GM19452 (cell line): ENCODE data around the gene CDK17.
"Not testable (repeated sequence)": the region's sequence is repeated elsewhere in the genome, so short reads cannot be mapped to it uniquely, and the experiment has no call there.

ENCODE experiments used
- ATAC-seq: cut with Tn5 transposase; IDR thresholded peaks from one replicate; pipeline ENCODE4 v1.9.1; 2021; ENCODE audit not compliant: unreplicated experiment

The CDK17 gene

GRCh38 chr12:96399919-96400630, at the start of gene CDK17:
Gene CDK17, minus strand, starts transcription at chr12:96400439. Its CDS starts 65,603 bp downstream, at chr12:96334836.
- peak; percentile 52 for ATAC-seq

- no peak for ATAC-seq
These were observed 48.1 kb upstream of the CDK17 start for GRCh38 chr12:96448300-96448699.

DNA sequence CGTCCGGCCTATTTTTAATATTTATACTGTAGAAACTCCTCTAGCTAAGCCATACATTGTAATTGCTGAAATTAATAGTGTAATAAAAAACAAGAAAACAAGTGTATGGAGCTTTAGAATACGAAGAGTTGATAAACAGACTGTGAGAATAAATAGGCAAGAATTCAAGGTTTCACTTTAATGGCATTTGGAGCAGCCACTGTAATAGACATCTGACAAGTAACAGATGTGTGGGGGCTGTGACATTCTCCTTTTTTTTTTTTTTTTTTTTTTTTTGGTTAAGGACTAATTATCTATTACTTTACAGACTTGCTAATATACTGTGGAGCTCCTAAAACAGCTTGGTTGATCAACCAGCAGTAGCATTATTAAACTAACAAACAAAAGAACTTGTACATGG, 47.0 kb upstream of the CDK17 start:
- ATAC-seq, result no peak

DNA sequence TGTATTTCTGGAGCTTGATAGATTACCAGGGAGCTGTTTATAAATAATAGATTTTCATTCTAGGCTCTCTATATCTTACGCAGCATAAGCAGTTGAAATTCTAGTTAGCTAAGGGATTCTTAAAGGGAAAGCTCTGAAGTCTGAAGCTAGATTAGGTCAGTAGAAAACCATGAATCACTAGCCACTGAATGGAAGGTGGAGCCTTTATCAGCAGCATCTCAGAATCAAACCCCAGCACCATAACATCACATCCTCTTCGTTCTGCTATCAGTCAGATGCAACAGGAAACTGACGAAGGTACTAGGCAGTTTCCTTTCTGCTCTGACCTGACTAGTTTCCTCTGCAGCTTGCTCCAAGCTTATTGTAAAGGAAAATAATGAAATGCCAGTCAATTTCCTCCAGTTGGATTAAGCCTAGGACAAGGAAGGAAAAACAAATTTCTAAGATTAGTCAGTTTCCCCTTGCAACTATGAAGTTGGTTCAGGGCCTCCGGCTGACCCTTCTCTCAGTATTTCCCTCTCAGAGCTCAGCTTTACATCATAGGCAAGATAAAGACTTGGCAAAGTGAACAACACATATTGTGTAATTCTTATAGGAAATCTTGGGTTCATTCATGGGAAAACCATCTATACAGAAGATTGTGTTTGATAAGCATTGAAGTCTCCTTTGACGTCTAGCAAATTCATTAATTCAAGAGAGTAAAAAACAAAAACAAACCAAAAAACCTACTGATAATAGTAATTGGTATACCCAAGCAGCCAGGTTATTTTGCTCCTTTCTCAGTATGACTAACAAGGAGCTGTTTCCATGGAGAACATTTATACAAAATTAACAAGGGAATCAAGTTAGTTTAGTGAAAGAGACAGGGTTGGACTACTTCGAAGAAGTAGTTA, 45.7 kb upstream of the CDK17 start:
- peak; percentile 98 for ATAC-seq

DNA sequence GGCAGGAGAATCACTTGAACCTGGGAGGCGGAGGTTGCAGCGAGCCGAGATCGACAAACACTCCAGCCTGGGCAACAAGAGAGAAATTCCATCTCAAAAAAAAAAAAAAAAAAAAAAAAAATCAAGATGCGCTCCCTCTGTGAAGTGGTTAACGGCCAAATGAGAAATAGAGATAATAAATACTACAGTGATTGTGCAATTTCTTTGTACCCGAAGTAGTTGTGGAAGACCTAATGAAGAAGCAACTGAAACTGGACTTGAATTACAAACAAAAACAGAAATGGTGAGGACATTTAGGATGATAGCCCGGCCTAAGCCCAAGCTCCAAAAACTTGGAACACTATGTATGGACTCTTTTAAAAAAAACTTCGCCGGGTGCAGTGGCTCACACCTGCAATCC, 44.2 kb upstream of the CDK17 start:
- ATAC-seq, result no peak

DNA sequence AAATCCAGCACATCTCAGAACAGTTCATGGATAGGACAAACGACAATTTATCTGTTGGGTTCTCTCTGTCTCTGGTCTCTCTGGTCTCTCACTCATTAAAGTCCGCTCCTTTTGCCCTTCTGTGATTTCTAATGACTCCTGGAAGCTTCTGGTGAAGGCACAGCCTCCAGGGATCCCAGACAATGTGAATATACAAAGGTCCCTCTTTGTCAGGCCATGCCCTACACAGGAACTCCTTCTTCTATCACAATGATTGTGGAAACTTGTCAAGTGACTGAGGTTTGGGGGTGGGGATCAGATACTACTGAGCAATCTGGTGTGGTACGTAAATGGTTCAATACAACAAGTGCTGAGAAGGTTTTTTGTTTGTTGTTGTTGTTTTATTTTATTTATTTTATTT, 42.7 kb upstream of the CDK17 start:
- ATAC-seq, result no peak

GRCh38 chr12:96441816-96442215, 41.6 kb upstream of the CDK17 start:
- ATAC-seq, result no peak

GRCh38 chr12:96438330-96438729, 38.1 kb upstream of the CDK17 start:
- ATAC-seq, result no peak

DNA sequence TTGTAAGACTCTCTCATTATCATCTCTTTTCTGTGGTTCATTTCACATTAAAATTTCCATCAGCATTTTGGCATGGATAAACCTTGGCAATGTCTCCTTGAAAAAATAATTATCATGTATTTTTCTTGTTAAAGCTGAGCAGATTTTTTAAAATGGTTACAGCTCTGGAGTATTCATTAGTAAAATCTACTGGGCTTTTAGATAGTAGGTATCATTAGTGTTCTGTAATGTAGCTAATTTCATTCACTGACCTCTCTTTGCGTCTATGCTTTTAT, 36.9 kb upstream of the CDK17 start:
- no peak for ATAC-seq

DNA sequence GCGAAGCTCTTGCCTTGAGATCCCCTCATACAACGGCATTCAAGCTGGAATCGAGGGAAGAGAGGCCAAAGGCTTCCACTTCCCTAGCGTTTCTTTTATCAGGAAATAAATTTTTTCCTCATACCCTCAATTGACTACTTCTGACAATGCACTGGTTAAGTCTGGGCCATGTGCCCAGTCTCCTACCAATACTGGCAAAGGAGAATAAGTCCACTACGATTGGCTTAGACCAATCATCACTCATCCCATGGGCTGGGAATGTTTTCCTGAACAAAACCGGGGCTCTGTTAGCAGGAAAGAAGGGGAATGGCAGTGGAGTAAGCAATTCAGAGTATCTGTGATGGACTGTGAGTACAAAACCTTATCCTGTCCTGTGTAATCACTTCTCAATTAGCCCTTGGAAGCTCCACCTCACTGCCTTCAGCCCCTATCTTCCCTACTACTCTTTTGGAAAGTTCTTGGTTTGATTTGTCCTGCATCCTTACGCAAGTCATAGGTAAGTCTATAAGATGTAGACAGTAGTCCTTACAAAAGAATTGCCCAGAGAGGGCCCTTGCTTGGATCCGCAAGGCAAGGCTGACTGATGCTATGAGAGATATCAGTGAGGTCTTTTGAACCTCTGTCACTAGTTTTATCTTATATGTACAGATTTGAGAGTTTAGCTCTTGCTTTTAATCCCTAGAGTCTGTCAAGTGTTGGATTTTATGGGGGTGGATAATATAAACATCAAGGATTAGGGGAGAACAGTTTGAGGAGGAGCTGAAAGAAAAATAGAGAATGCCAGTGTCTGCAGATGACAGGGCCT, 36.3 kb upstream of the CDK17 start:
- no peak for ATAC-seq

DNA sequence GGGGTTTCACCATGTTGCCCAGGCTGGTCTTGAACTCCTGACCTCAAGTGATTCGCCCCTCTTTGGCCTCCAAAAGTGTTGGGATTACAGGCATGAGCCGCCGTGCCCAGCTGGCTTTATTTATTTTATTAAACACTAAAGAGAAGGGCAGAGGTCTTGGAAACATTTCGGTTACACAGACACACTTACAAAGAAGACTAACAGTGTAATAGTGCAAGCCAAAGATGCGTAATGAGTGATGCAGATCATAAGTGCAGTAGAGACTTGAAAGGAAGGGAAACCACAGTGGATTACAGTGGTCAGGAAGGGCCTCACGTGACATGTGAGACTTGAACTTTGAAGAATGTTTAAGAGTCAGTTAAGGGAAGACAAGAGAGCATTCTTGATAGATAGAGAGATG, 33.9 kb upstream of the CDK17 start:
- peak; percentile 58 for ATAC-seq

DNA sequence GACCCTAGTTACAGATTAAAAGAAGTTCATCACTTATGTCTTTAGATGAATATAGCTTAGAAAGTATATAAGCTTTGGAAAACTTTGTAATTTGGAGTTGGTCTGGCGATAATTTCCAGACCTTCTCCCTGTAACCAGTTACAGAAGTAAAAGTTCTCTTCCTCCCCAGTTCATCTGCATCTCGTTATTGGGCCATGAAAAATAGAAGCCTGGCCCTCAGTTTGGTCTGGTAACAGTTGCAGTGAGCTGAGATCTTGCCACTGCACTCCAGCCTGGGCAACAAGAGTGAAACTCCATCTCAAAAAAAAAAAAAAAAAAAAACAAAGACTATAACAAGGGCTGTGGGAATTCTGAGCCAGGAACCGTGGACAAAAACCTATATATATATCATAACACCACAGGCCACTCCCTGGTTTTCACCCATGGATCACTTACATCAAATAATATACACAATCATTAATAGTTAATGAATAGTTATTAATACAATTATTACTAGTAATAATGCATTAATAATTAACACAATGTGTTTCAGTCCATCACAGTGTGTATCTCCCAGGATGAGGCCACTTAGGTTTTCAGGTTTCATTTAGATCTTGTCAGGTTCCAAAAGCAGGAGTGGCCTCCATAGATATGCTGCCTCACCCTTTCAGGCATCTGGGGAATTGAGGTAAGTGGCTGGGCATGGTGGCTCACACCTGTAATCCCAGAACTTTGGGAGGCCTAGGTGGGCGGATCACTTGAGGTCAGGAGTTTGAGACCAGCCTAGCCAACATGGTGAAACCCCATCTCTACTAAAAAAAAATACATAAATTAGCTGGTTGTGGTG, 32.5 kb upstream of the CDK17 start:
- not testable (repeated sequence) for ATAC-seq

GRCh38 chr12:96431067-96431466, 30.8 kb upstream of the CDK17 start:
- no peak for ATAC-seq

- ATAC-seq, result no peak
These were observed 27.1 kb upstream of the CDK17 start for GRCh38 chr12:96427269-96427729.

- no peak for ATAC-seq
These were observed 25.7 kb upstream of the CDK17 start for GRCh38 chr12:96425951-96426350.

DNA sequence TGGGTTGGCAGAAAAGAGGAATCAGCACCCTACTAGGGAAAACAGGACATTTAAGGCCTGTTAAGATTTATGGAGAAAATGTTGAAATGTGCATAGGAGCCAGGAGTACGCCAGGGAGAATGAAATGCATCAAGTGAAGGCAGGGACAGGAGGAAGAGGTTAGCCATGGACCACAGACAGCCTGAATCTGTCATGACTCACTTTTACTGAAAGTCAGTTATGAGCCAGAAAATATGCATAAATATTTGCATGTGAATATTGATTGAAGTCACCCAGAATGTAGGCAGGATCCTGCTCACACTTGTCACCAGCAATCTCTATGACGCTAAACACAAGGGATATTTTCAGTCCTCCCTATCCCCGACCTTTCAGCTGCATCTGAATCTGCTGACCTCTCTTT, 25.1 kb upstream of the CDK17 start:
- ATAC-seq, result peak; percentile 78

GRCh38 chr12:96424601-96425000, 24.4 kb upstream of the CDK17 start:
- no peak for ATAC-seq

- no peak for ATAC-seq
These were observed 22.0 kb upstream of the CDK17 start for GRCh38 chr12:96422192-96422591.

GRCh38 chr12:96421014-96421413, 20.8 kb upstream of the CDK17 start:
- no peak for ATAC-seq

- no peak for ATAC-seq
These were observed 20.1 kb upstream of the CDK17 start for GRCh38 chr12:96420277-96420835.
